Parathyroid adenoma (tissue), 2 donors: ENCODE results near the gene TNFSF4.

Experiments
- H2AFZ ChIP-seq: fragments of 300-600 bp; sonication (generic); one replicate; pipeline ENCODE4 v1.7.0; 2017; ENCODE audit warnings: antibody characterized with exemption, mild to moderate bottlenecking
- H3K27ac ChIP-seq: fragments of 300-600 bp; sonication (generic); one replicate; pipeline ENCODE4 v1.7.0; 2017
- H3K27me3 ChIP-seq: fragments of 300-600 bp; sonication (generic); one replicate; pipeline ENCODE4 v1.7.0; 2017; ENCODE audit warnings: low read length; ENCODE audit not compliant: control insufficient read depth, insufficient read depth
- H3K36me3 ChIP-seq: fragments of 300-600 bp; sonication (generic); one replicate; pipeline ENCODE4 v1.7.0; 2017; ENCODE audit warnings: low read length; ENCODE audit not compliant: control insufficient read depth, insufficient read depth
- H3K4me1 ChIP-seq: fragments of 300-600 bp; sonication (generic); one replicate; pipeline ENCODE4 v1.7.0; 2017; ENCODE audit warnings: control low read depth
- H3K4me2 ChIP-seq: fragments of 300-600 bp; sonication (generic); one replicate; pipeline ENCODE4 v1.7.0; 2017; ENCODE audit warnings: low read length
- H3K4me3 ChIP-seq: fragments of 300-600 bp; sonication (generic); one replicate; pipeline ENCODE4 v1.7.0; 2017; ENCODE audit warnings: low read depth, low read length
- H3K79me2 ChIP-seq: fragments of 300-600 bp; sonication (generic); one replicate; pipeline ENCODE4 v1.7.0; 2017; ENCODE audit warnings: control low read depth
- H3K9ac ChIP-seq: fragments of 300-600 bp; sonication (generic); one replicate; pipeline ENCODE4 v1.7.0; 2017; ENCODE audit warnings: mild to moderate bottlenecking
- H3K9me3 ChIP-seq: fragments of 300-600 bp; sonication (generic); one replicate; pipeline ENCODE4 v1.7.0; 2017; ENCODE audit warnings: low read length; ENCODE audit not compliant: control insufficient read depth
- CTCF ChIP-seq: fragments of 300-600 bp; sonication (generic); IDR thresholded peaks from one replicate; pipeline ENCODE4 v1.7.0; 2017; ENCODE audit warnings: antibody characterized with exemption, mild to moderate bottlenecking
- donor health status: primary hyperparathyroidism.

Gene TNFSF4

GRCh38 chr1:173134029-173134428 lies 73.1 kb downstream of the TNFSF4 start:
- H3K27me3 ChIP-seq = no peaks in the 10 kb centered on the region
- no peak overlapping the region for H3K27ac ChIP-seq
- no peak overlapping the region for H3K9ac ChIP-seq
- no peaks in the 10 kb centered on the region for H3K79me2 ChIP-seq
- no peaks in the 10 kb centered on the region for H3K4me1 ChIP-seq
- no peaks in the 10 kb centered on the region for H3K9me3 ChIP-seq
- H3K4me2 ChIP-seq = no peak overlapping the region
- no peak overlapping the region for H3K4me3 ChIP-seq
- no peak for TF ChIP-seq CTCF
- no peaks in the 10 kb centered on the region for H3K36me3 ChIP-seq
- H2AFZ ChIP-seq = no peak overlapping the region
